Esophagus squamous epithelium (tissue), 5 donors: ENCODE results near the gene PPP1R14C. TPM values are rescaled to one million over a fixed set of nuclear protein-coding genes. Genes with fewer than 3 reads are reported as not detected.

Experiments
- DNase-seq: peaks from one replicate; lab custom pipeline; 2025; lab: John Stamatoyannopoulos, UW
- H3K27ac ChIP-seq, 4 donors: fragments of 200-600 bp; sonication (generic); one replicate each; pipeline ENCODE4 v1.5.1; 2016 to 2019; ENCODE audit warnings: mild to moderate bottlenecking in 1 of 4
- H3K27me3 ChIP-seq, 4 donors: fragments of 200-600 bp; sonication (generic); 1 replicate in 3 of 4; 2 replicates in 1 of 4; pipeline versions ENCODE4 v1.5.1 to v1.6.0; 2017 to 2021; ENCODE audit warnings: antibody characterized with exemption in 1 of 4
- H3K36me3 ChIP-seq, 3 donors: fragments of 200-600 bp; sonication (generic); one replicate each; pipeline ENCODE4 v1.5.1; 2016 to 2019
- H3K4me1 ChIP-seq, 3 donors: fragments of 200-600 bp; sonication (generic); one replicate each; pipeline ENCODE4 v1.5.1; 2017 to 2019
- H3K4me3 ChIP-seq, 4 donors: fragments of 200-600 bp; sonication (generic); 1 replicate in 3 of 4; 2 replicates in 1 of 4; pipeline ENCODE4 v1.5.1; 2016 to 2019; ENCODE audit warnings: mild to moderate bottlenecking in 2 of 4, moderate library complexity in 1 of 4
- H3K9me3 ChIP-seq, 3 donors: fragments of 200-600 bp; sonication (generic); one replicate each; pipeline ENCODE4 v1.5.1; 2016 to 2019
- POLR2A ChIP-seq, 4 donors: fragments of 450-650 bp; IDR thresholded peaks; one replicate each; pipeline ENCODE4 v1.6.1; 2017; ENCODE audit warnings: antibody characterized with exemption in 4 of 4, mild to moderate bottlenecking in 4 of 4, moderate library complexity in 3 of 4
- WGBS, 2 donors: methylation state at CpG; one replicate each; pipeline ENCODE4 v1.1.5; 2018; 5-methylcytosine and 5-hydroxymethylcytosine counted together
- intact Hi-C: fragments of 100-400 bp; cut with DNase I; formaldehyde crosslinking; loops from one replicate; pipeline ENCODE4 v1.15.0; 2022
- total RNA-seq, 4 donors: library from RNA; depleted of rRNA; stranded (reverse); fragments of >200 nt; gene quantifications; one replicate each; pipeline ENCODE4 v1.1.0, GENCODE V29; 2016
- TF ChIP-seq, protein P1 (sequence below), 6 experiments: fragments of 450-650 bp in 4 of 6; fragments of 200-600 bp in 2 of 6; sonication (generic) in 2 of 6; IDR thresholded peaks; one replicate each; pipeline ENCODE4 v1.5.1; 2016 to 2019; ENCODE audit warnings: antibody characterized with exemption in 6 of 6, mild to moderate bottlenecking in 4 of 6, moderate library complexity in 4 of 6
- donor health status: DM: yes; HTN: yes; CAD: no.

Gene PPP1R14C
- total RNA-seq, 4 donors from 2014 or later, result 9.3 to 27.8 (median 21.3) TPM

DNA sequence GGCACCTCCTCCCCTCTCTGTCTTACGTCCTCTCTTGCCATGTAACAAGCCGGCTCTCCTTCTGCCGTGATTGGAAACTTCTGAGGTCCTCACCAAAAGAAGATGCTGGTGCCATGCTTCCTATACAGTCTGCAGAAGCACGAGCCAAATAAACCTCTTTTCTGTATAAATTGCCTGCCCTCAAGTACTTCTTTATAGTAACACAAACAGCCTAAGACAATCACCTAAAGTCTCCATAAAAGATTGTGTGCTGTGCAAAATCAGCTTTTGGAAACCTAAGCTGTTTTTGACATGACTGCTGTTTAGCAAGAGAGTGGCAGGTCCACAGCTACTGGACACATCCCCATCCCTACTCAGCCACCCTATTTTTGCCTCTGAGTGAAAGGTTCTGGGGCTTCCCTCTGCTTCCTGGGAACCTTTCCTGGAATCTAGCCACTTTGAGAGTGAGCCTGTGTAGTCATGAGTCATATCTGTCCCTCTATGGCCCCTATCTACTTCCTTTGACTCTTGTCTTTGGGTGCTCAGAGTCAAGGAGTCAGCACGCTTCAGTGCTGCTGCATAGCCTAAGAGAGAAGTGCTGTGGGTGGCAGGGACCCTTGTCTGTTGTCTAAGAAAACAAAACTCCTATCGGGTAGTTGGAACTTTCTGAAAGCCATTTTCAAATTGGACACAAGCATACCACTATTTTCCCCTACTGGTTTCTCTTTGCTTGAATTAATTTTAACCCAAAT, 110.0 kb downstream of the PPP1R14C start:
- 77 to 85% methylated on average over 6 of the region's 6 CpGs for WGBS, 2 donors
- DNase-seq, result no peak
- no peak overlapping the region for H3K27ac ChIP-seq

DNA sequence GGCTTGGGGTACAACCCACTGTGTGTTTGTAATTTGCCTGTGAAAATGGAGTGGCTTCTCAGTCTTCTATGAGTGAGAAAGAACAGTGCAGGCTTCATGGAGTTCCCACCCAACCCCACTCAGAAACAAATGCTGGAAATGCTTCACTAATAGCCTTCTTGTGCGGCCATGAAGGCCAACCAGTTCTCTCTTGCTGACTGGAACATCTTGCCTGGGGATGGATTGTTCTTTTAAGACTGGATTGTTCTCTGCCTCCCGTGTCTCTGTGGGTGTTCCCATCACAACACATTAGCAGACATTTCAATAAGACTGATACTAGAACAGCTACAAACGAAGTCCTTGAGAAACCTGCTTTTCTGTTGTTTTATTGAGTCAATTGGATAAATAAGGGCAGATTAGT, 110.6 kb downstream of the PPP1R14C start:
- no peak for DNase-seq
- peaks cover 0 to 19% (median 0%) of the 10 kb centered on the region in 4 donors for H3K27me3 ChIP-seq
- TF ChIP-seq POLR2A (IDR thresholded peaks at IDR 0.05), result no peak
- TF ChIP-seq, protein P1, sequence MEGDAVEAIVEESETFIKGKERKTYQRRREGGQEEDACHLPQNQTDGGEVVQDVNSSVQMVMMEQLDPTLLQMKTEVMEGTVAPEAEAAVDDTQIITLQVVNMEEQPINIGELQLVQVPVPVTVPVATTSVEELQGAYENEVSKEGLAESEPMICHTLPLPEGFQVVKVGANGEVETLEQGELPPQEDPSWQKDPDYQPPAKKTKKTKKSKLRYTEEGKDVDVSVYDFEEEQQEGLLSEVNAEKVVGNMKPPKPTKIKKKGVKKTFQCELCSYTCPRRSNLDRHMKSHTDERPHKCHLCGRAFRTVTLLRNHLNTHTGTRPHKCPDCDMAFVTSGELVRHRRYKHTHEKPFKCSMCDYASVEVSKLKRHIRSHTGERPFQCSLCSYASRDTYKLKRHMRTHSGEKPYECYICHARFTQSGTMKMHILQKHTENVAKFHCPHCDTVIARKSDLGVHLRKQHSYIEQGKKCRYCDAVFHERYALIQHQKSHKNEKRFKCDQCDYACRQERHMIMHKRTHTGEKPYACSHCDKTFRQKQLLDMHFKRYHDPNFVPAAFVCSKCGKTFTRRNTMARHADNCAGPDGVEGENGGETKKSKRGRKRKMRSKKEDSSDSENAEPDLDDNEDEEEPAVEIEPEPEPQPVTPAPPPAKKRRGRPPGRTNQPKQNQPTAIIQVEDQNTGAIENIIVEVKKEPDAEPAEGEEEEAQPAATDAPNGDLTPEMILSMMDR (IDR thresholded peaks at IDR 0.05), result no peak
- 41 to 42% methylated on average over 3 of the region's 3 CpGs for WGBS, 2 donors
- H3K4me3 ChIP-seq, result no peak overlapping the region
- no peaks in the 10 kb centered on the region for H3K36me3 ChIP-seq
- intact Hi-C loops, result loop anchor here (10.0 kb wide), 1 partner anchor 109 kb away; the partner anchor contains the start of gene PPP1R14C
- peaks cover 0 to 59% (median 13%) of the 10 kb centered on the region in 3 donors for H3K4me1 ChIP-seq
- H3K27ac ChIP-seq, result no peak overlapping the region
- peaks cover 0 to 1% (median 0%) of the 10 kb centered on the region in 3 donors for H3K9me3 ChIP-seq

More for the DNA sequence above, 110.0 kb downstream of the PPP1R14C start:
- Histone ChIP-seq H3K4me3 (no peak overlapping the region), H3K36me3 (no peaks in the 10 kb centered on the region), H3K27me3 (peaks cover 0 to 15% (median 0%) of the 10 kb centered on the region in 4 donors), H3K9me3 (peaks cover 0 to 7% (median 0%) of the 10 kb centered on the region in 3 donors), H3K4me1 (peaks cover 0 to 59% (median 13%) of the 10 kb centered on the region in 3 donors)
- TF ChIP-seq POLR2A (IDR thresholded peaks at IDR 0.05), result no peak
- TF ChIP-seq, protein P1 (IDR thresholded peaks at IDR 0.05), result no peak
- intact Hi-C loops, result loop anchor here (10.0 kb wide), 1 partner anchor 108 kb away; the partner anchor contains the start of gene PPP1R14C

GRCh38 chr6:150254770-150255169, 111.9 kb downstream of the PPP1R14C start:
- Histone ChIP-seq H3K27me3 (peaks cover 0 to 27% (median 0%) of the 10 kb centered on the region in 4 donors), H3K27ac (no peak overlapping the region), H3K4me1 (peaks cover 0 to 59% (median 13%) of the 10 kb centered on the region in 3 donors), H3K36me3 (no peaks in the 10 kb centered on the region), H3K4me3 (no peak overlapping the region), H3K9me3 (no peaks in the 10 kb centered on the region)
- no peak for DNase-seq
- TF ChIP-seq, protein P1 (IDR thresholded peaks at IDR 0.05), result no peak
- no peak for TF ChIP-seq POLR2A (IDR thresholded peaks at IDR 0.05)
- 55 to 62% methylated on average over 4 of the region's 4 CpGs for WGBS, 2 donors
- intact Hi-C loops, result loop anchor here (10.0 kb wide), 1 partner anchor 110 kb away; the partner anchor contains the start of gene PPP1R14C

- Histone ChIP-seq H3K27me3 (peaks cover 0 to 32% (median 0%) of the 10 kb centered on the region in 4 donors), H3K4me3 (no peak overlapping the region), H3K27ac (peak overlapping the region; percentile 16 to 73 (median 62)), H3K9me3 (no peaks in the 10 kb centered on the region), H3K36me3 (no peaks in the 10 kb centered on the region), H3K4me1 (peaks cover 0 to 52% (median 13%) of the 10 kb centered on the region in 3 donors)
- DNase-seq, result no peak
- 46% methylated on average over 6 to 9 of the region's 9 CpGs for WGBS, 2 donors
- intact Hi-C loops, result loop anchor here (10.0 kb wide), 1 partner anchor 111 kb away; the partner anchor contains the start of gene PPP1R14C
- no peak for TF ChIP-seq POLR2A (IDR thresholded peaks at IDR 0.05)
- TF ChIP-seq, protein P1 (IDR thresholded peaks at IDR 0.05), result no peak
Measured at GRCh38 chr6:150255840-150256239, 113.0 kb downstream of the PPP1R14C start.
